ENCODE results near the gene OGFRL1. TPM values are rescaled to one million over a fixed set of nuclear protein-coding genes. Genes with fewer than 3 reads are reported as not detected.

OGFRL1 gene
- total RNA-seq, 3 donors from 2014 or later, result 49.1 to 113 (median 56.0) TPM

GRCh38 chr6:71336901-71337300 lies 48.3 kb downstream of the OGFRL1 start:
- H3K36me3 ChIP-seq, result no peaks in the 10 kb centered on the region
- no peaks in the 10 kb centered on the region for H3K27me3 ChIP-seq
- no peak for TF ChIP-seq POLR2A (IDR thresholded peaks at IDR 0.05)
- no peak overlapping the region for H3K27ac ChIP-seq
- no peaks in the 10 kb centered on the region for H3K4me1 ChIP-seq
- H3K9me3 ChIP-seq, result no peaks in the 10 kb centered on the region
- no peak for DNase-seq (ENCODE audit: low spot score in 2 of 2)
- intact Hi-C loops (cut with DNase I; ENCODE audit: low total_unique reads), result no loop called here
- H3K4me3 ChIP-seq, result no peak overlapping the region

- TF ChIP-seq POLR2AphosphoS5 (IDR thresholded peaks at IDR 0.05), result no peak
- no peak for TF ChIP-seq POLR2A (IDR thresholded peaks at IDR 0.05)
- no peak for TF ChIP-seq CTCF (IDR thresholded peaks at IDR 0.05)
- Histone ChIP-seq H3K9me3 (no peaks in the 10 kb centered on the region), H3K4me3 (no peak overlapping the region), H3K27ac (no peak overlapping the region), H3K27me3 (no peaks in the 10 kb centered on the region), H3K4me1 (no peaks in the 10 kb centered on the region), H3K36me3 (no peaks in the 10 kb centered on the region)
- no peak for DNase-seq (ENCODE audit: low spot score in 2 of 2)
- intact Hi-C loops (cut with DNase I; ENCODE audit: low total_unique reads), result no loop called here
Measured at GRCh38 chr6:71338540-71339316, 50.1 kb downstream of the OGFRL1 start.

GRCh38 chr6:71342772-71343171 lies 54.2 kb downstream of the OGFRL1 start:
- Histone ChIP-seq H3K27ac (no peak overlapping the region), H3K4me3 (no peak overlapping the region), H3K36me3 (no peaks in the 10 kb centered on the region), H3K9me3 (no peaks in the 10 kb centered on the region), H3K4me1 (no peaks in the 10 kb centered on the region), H3K27me3 (no peaks in the 10 kb centered on the region)
- DNase-seq (ENCODE audit: low spot score in 2 of 2), result no peak
- no peak for TF ChIP-seq POLR2A (IDR thresholded peaks at IDR 0.05)
- TF ChIP-seq POLR2AphosphoS5 (IDR thresholded peaks at IDR 0.05), result no peak
- TF ChIP-seq CTCF (IDR thresholded peaks at IDR 0.05), result no peak
- intact Hi-C loops (cut with DNase I; ENCODE audit: low total_unique reads), result no loop called here

GRCh38 chr6:71345476-71346333 lies 57.1 kb downstream of the OGFRL1 start:
- intact Hi-C loops (cut with DNase I; ENCODE audit: low total_unique reads), result no loop called here
- TF ChIP-seq CTCF (IDR thresholded peaks at IDR 0.05), result no peak
- no peak for TF ChIP-seq POLR2A (IDR thresholded peaks at IDR 0.05)
- TF ChIP-seq POLR2AphosphoS5 (IDR thresholded peaks at IDR 0.05), result no peak

GRCh38 chr6:71346334-71346694 lies 57.7 kb downstream of the OGFRL1 start:
- H3K27ac ChIP-seq, result no peak overlapping the region
- intact Hi-C loops (cut with DNase I; ENCODE audit: low total_unique reads), result no loop called here
- H3K4me3 ChIP-seq, result no peak overlapping the region
- H3K27me3 ChIP-seq, result no peaks in the 10 kb centered on the region
- H3K4me1 ChIP-seq, result no peaks in the 10 kb centered on the region
- no peaks in the 10 kb centered on the region for H3K9me3 ChIP-seq
- H3K36me3 ChIP-seq, result no peaks in the 10 kb centered on the region
- no peak for DNase-seq (ENCODE audit: low spot score in 2 of 2)
- TF ChIP-seq CTCF (IDR thresholded peaks at IDR 0.05), result no peak
- no peak for TF ChIP-seq POLR2A (IDR thresholded peaks at IDR 0.05)
- no peak for TF ChIP-seq POLR2AphosphoS5 (IDR thresholded peaks at IDR 0.05)

More at GRCh38 chr6:71345476-71346333, 57.1 kb downstream of the OGFRL1 start:
- Histone ChIP-seq H3K9me3 (no peaks in the 10 kb centered on the region), H3K27ac (no peak overlapping the region), H3K4me3 (no peak overlapping the region), H3K36me3 (no peaks in the 10 kb centered on the region), H3K4me1 (no peaks in the 10 kb centered on the region), H3K27me3 (no peaks in the 10 kb centered on the region)
- DNase-seq (ENCODE audit: low spot score in 2 of 2), result no peak
